Astrocyte of the cerebellum (primary cell): ENCODE measurements around the gene ALDH3B2.

ENCODE experiments used
- DNase-seq: peaks from one replicate; pipeline ENCODE4 v3.0.0-alpha.2; 2011; ENCODE audit warnings: low read depth
- H3K4me3 ChIP-seq: 2 replicates; pipeline ENCODE4 v1.5.1; 2011; ENCODE audit warnings: mild to moderate bottlenecking, low read depth, low read length, moderate library complexity
- CTCF ChIP-seq: IDR thresholded peaks from 2 replicates; pipeline ENCODE4 v1.5.1; 2012; ENCODE audit warnings: low read length, low read depth, moderate library complexity, mild to moderate bottlenecking; ENCODE audit errors: missing control alignments
- in situ Hi-C: cut with HindIII; loops from 2 replicates; pipeline ENCODE4 v1.10.0; 2017; ENCODE audit warnings: low sequenced_read_pairs

Gene ALDH3B2

GRCh38 chr11:67630943-67631331, 43.5 kb downstream of the ALDH3B2 start:
- TF ChIP-seq CTCF = no peak
- DNase-seq = no peak
- H3K4me3 ChIP-seq = peak overlapping the region; percentile 67
- in situ Hi-C loops = no loop called here

- TF ChIP-seq CTCF = peak; percentile 73
- peak; percentile 88 for DNase-seq
- in situ Hi-C loops = no loop called here
- peak overlapping the region; percentile 67 for H3K4me3 ChIP-seq
Observed at GRCh38 chr11:67630228-67630942, 44.0 kb downstream of the ALDH3B2 start.

GRCh38 chr11:67629386-67630227, 44.8 kb downstream of the ALDH3B2 start, which contains the start of gene NUDT8:
TSS of gene NUDT8 (minus strand) at chr11:67629937. CDS start at chr11:67629911, 26 bp downstream.
- no peak for TF ChIP-seq CTCF
- peak; percentile 47 for DNase-seq

GRCh38 chr11:67628710-67629385, 45.6 kb downstream of the ALDH3B2 start:
- in situ Hi-C loops = no loop called here
- DNase-seq = no peak
- TF ChIP-seq CTCF = peak; percentile 77
- H3K4me3 ChIP-seq = peak overlapping the region; percentile 50

More at GRCh38 chr11:67629386-67630227, 44.8 kb downstream of the ALDH3B2 start, which contains the start of gene NUDT8:
- in situ Hi-C loops = no loop called here
- H3K4me3 ChIP-seq = peak within 1 kb of the TSS; percentile 67

GRCh38 chr11:67627812-67628624, 46.4 kb downstream of the ALDH3B2 start:
- H3K4me3 ChIP-seq = no peak overlapping the region
- no peak for TF ChIP-seq CTCF
- no peak for DNase-seq
- in situ Hi-C loops = no loop called here
